Activated naive CD4-positive, alpha-beta T cell treated with anti-CD3 and anti-CD28 coated beads, Interleukin-2, amount 50 U/mL, for 24 hours (primary cell): ENCODE data around the gene SLC25A48.
"Not testable (repeated sequence)": the region's sequence is repeated elsewhere in the genome, so short reads cannot be mapped to it uniquely, and the experiment has no call there.

Experiments
- H3K27ac Mint-ChIP-seq: one replicate; pipeline ENCODE4 v1.8.0; 2021; ENCODE audit warnings: mild to moderate bottlenecking, mixed read lengths
- H3K27me3 Mint-ChIP-seq: one replicate; pipeline ENCODE4 v1.8.0; 2021; ENCODE audit warnings: mixed read lengths
- H3K36me3 Mint-ChIP-seq: one replicate; pipeline ENCODE4 v1.8.0; 2021; ENCODE audit warnings: mixed read lengths
- H3K4me1 Mint-ChIP-seq: one replicate; pipeline ENCODE4 v1.8.0; 2021; ENCODE audit warnings: mixed read lengths
- H3K4me3 Mint-ChIP-seq: one replicate; pipeline ENCODE4 v1.8.0; 2021; ENCODE audit warnings: mild to moderate bottlenecking, mixed read lengths
- H3K9me3 Mint-ChIP-seq: one replicate; pipeline ENCODE4 v1.8.0; 2021; ENCODE audit warnings: mixed read lengths

SLC25A48 gene

GRCh38 chr5:135826221-135826525, 8.3 kb upstream of the SLC25A48 start:
- Mint-ChIP-seq H3K27me3 (peaks cover 6% of the 10 kb centered on the region), H3K36me3 (no peaks in the 10 kb centered on the region), H3K9me3 (no peaks in the 10 kb centered on the region), H3K4me1 (no peaks in the 10 kb centered on the region), H3K27ac (no peak overlapping the region), H3K4me3 (no peak overlapping the region)

- no peaks in the 10 kb centered on the region for H3K4me1 Mint-ChIP-seq
- H3K9me3 Mint-ChIP-seq = no peaks in the 10 kb centered on the region
- no peak overlapping the region for H3K27ac Mint-ChIP-seq
- H3K36me3 Mint-ChIP-seq = no peaks in the 10 kb centered on the region
- H3K27me3 Mint-ChIP-seq = peaks cover 12% of the 10 kb centered on the region
- H3K4me3 Mint-ChIP-seq = no peak overlapping the region
These were observed 7.3 kb upstream of the SLC25A48 start for GRCh38 chr5:135826994-135827671.

- Mint-ChIP-seq H3K9me3 (no peaks in the 10 kb centered on the region), H3K27me3 (peaks cover 19% of the 10 kb centered on the region), H3K4me3 (no peak overlapping the region), H3K27ac (no peak overlapping the region), H3K4me1 (no peaks in the 10 kb centered on the region), H3K36me3 (no peaks in the 10 kb centered on the region)
These were observed 6.3 kb upstream of the SLC25A48 start for GRCh38 chr5:135827965-135828781.

- Mint-ChIP-seq H3K9me3 (no peaks in the 10 kb centered on the region), H3K4me3 (no peak overlapping the region), H3K27me3 (peaks cover 19% of the 10 kb centered on the region), H3K27ac (no peak overlapping the region), H3K36me3 (no peaks in the 10 kb centered on the region), H3K4me1 (no peaks in the 10 kb centered on the region)
These were observed 5.7 kb upstream of the SLC25A48 start for GRCh38 chr5:135828782-135829127.

- no peaks in the 10 kb centered on the region for H3K4me1 Mint-ChIP-seq
These were observed 5.3 kb upstream of the SLC25A48 start for GRCh38 chr5:135829179-135829578.

GRCh38 chr5:135829681-135830383, 4.6 kb upstream of the SLC25A48 start:
- no peak overlapping the region for H3K27ac Mint-ChIP-seq
- no peaks in the 10 kb centered on the region for H3K9me3 Mint-ChIP-seq
- no peak overlapping the region for H3K4me3 Mint-ChIP-seq
- peaks cover 25% of the 10 kb centered on the region for H3K27me3 Mint-ChIP-seq
- H3K4me1 Mint-ChIP-seq = no peaks in the 10 kb centered on the region
- no peaks in the 10 kb centered on the region for H3K36me3 Mint-ChIP-seq

More at GRCh38 chr5:135829179-135829578, 5.3 kb upstream of the SLC25A48 start:
- Mint-ChIP-seq H3K9me3 (no peaks in the 10 kb centered on the region), H3K4me3 (no peak overlapping the region), H3K27me3 (peaks cover 22% of the 10 kb centered on the region), H3K36me3 (no peaks in the 10 kb centered on the region), H3K27ac (no peak overlapping the region)

GRCh38 chr5:135830384-135830700, 4.1 kb upstream of the SLC25A48 start:
- Mint-ChIP-seq H3K27me3 (peaks cover 25% of the 10 kb centered on the region), H3K9me3 (no peaks in the 10 kb centered on the region), H3K27ac (no peak overlapping the region)

GRCh38 chr5:135830876-135831275, 3.6 kb upstream of the SLC25A48 start:
- no peaks in the 10 kb centered on the region for H3K4me1 Mint-ChIP-seq
- H3K27ac Mint-ChIP-seq = no peak overlapping the region
- no peaks in the 10 kb centered on the region for H3K9me3 Mint-ChIP-seq
- H3K36me3 Mint-ChIP-seq = no peaks in the 10 kb centered on the region
- H3K4me3 Mint-ChIP-seq = no peak overlapping the region
- peaks cover 25% of the 10 kb centered on the region for H3K27me3 Mint-ChIP-seq

More at GRCh38 chr5:135830384-135830700, 4.1 kb upstream of the SLC25A48 start:
- H3K4me3 Mint-ChIP-seq = no peak overlapping the region
- no peaks in the 10 kb centered on the region for H3K36me3 Mint-ChIP-seq
- H3K4me1 Mint-ChIP-seq = no peaks in the 10 kb centered on the region

GRCh38 chr5:135831439-135831838, 3.0 kb upstream of the SLC25A48 start:
- Mint-ChIP-seq H3K4me3 (no peak overlapping the region), H3K27me3 (peaks cover 25% of the 10 kb centered on the region), H3K4me1 (no peaks in the 10 kb centered on the region), H3K36me3 (no peaks in the 10 kb centered on the region), H3K9me3 (no peaks in the 10 kb centered on the region), H3K27ac (no peak overlapping the region)

GRCh38 chr5:135831851-135832555, 2.5 kb upstream of the SLC25A48 start:
- Mint-ChIP-seq H3K9me3 (no peaks in the 10 kb centered on the region), H3K4me3 (no peak overlapping the region), H3K36me3 (no peaks in the 10 kb centered on the region), H3K27ac (no peak overlapping the region), H3K27me3 (peaks cover 26% of the 10 kb centered on the region), H3K4me1 (no peaks in the 10 kb centered on the region)

GRCh38 chr5:135832941-135833920, 1.2 kb upstream of the SLC25A48 start:
- no peak overlapping the region for H3K27ac Mint-ChIP-seq
- H3K36me3 Mint-ChIP-seq = no peaks in the 10 kb centered on the region
- H3K27me3 Mint-ChIP-seq = peaks cover 26% of the 10 kb centered on the region
- peaks cover 10% of the 10 kb centered on the region for H3K9me3 Mint-ChIP-seq
- H3K4me3 Mint-ChIP-seq = no peak overlapping the region
- no peaks in the 10 kb centered on the region for H3K4me1 Mint-ChIP-seq

GRCh38 chr5:135833961-135834638, 363 bp upstream of the SLC25A48 start:
- Mint-ChIP-seq H3K4me3 (no peak overlapping the region), H3K36me3 (no peaks in the 10 kb centered on the region), H3K4me1 (no peaks in the 10 kb centered on the region), H3K27ac (no peak overlapping the region), H3K9me3 (peaks cover 10% of the 10 kb centered on the region), H3K27me3 (peaks cover 26% of the 10 kb centered on the region)

GRCh38 chr5:135835766-135836165, 1.3 kb downstream of the SLC25A48 start:
- Mint-ChIP-seq H3K27ac (no peak overlapping the region), H3K27me3 (peaks cover 22% of the 10 kb centered on the region), H3K4me1 (no peaks in the 10 kb centered on the region), H3K4me3 (no peak overlapping the region), H3K9me3 (peaks cover 10% of the 10 kb centered on the region), H3K36me3 (no peaks in the 10 kb centered on the region)

- not testable (repeated sequence) for H3K36me3 Mint-ChIP-seq, H3K4me1 Mint-ChIP-seq, H3K27ac Mint-ChIP-seq, H3K9me3 Mint-ChIP-seq, H3K4me3 Mint-ChIP-seq
- H3K27me3 Mint-ChIP-seq = peaks cover 11% of the 10 kb centered on the region
These were observed 3.9 kb downstream of the SLC25A48 start for GRCh38 chr5:135838395-135838794.
